GM21423 (cell line): ENCODE results near the gene APBA2.

Source experiments
- ATAC-seq: cut with Tn5 transposase; IDR thresholded peaks from one replicate; pipeline ENCODE4 v1.9.1; 2021; ENCODE audit warnings: mild to moderate bottlenecking, moderate library complexity; ENCODE audit not compliant: unreplicated experiment

APBA2 gene

DNA sequence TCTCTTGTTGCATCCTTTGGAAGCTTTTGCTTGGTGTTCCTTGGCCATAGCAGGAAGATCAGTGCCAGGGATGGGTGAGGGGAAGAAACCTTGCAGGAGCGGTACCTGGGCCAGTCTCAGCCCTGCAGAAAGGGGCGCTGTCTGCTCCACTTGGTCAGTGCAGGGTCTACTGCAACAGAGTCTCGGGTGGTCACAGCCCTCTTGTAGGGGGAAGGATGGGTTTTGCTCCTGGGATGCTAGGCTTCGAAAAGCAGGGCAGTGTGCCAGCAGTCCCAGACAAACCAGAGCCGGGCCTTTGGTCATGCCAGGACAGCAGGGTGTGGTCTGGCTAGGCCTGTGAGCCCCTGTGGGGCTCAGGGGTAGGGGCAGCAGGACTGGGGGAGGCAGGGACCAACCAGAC lies 186.7 kb downstream of the APBA2 start:
- no peak for ATAC-seq

GRCh38 chr15:29074045-29074444 lies 188.3 kb downstream of the APBA2 start:
- ATAC-seq, result no peak

- no peak for ATAC-seq
These were observed 192.8 kb downstream of the APBA2 start for GRCh38 chr15:29078541-29078940.

- no peak for ATAC-seq
These were observed 193.7 kb downstream of the APBA2 start for GRCh38 chr15:29079479-29079878.

GRCh38 chr15:29081781-29082180 lies 196.0 kb downstream of the APBA2 start:
- ATAC-seq, result no peak

GRCh38 chr15:29083161-29083560 lies 197.4 kb downstream of the APBA2 start:
- ATAC-seq, result no peak

DNA sequence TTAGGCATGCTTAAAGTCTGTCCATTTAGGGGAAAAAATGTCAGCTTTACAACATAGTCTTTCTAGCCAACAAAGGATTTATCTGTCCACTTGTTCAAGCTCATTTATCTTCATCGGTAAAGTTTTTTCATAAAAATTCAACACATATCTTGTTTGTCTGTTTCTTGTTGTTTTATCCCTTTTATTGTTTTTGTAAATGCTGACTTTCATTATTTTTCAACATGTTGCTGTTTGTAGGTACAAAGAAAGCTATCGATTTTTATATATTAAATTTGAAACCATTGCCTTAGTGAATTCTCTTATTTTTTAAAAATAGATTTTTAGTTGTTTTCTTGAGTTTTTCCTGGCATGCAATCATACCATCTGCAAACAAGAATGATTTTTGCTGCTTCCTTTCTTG lies 198.1 kb downstream of the APBA2 start:
- no peak for ATAC-seq

DNA sequence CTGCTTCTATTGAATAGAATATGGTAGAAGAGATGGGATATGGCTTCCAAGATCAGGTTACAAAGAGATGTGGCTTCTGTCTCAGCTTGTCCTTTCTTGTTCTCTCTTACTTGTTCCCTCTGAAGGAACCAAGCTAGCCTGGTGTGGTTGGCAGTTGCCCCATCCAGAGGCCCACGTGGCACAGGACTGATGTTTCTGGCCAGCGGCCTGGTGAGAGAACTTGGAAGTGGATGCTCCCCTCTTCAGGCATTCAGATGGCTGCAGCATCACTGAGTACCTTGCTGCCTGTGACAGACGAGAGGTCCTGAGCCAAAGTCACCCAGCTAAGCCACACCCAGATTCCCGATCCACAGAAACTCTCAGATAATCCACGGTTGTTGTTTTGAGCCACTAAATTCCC lies 200.2 kb downstream of the APBA2 start:
- ATAC-seq, result no peak

- ATAC-seq, result no peak
These were observed 201.1 kb downstream of the APBA2 start for GRCh38 chr15:29086891-29087290.

DNA sequence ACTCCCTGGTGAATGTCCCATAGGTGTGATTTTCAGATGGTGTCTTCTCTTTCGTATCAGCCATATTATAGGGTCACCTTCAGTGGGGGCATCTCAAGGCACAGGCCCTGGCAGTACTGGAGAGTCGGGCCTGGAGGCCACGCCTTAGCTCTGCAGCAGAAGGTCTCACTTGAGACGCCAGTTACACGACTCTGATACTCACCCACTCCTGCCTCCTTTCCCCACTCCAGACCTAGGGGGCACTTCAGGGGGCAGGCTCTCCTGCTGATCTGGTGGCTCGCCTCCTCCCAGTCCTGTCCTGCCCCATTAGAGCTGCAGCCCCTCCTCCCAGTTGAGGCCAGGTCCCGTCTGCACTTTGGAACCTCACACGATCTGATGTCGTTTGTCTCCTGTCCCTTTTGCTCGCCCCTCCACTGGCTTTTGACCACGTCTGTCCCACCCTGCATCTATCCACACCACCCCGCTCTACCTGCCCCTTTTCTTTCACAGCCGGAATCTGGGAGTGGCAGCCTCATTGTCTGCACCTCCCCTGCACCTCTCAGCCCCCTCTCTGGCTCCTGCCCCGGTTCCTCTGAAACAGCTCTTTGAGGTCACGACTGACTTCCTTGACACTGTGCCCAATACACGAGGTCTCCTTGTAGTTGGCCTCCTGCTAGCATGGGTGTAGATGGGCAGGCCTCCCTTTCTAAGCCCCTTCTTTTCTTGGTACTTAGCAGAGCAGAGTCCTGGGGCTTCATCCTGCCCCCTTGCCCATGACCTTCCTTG lies 201.9 kb downstream of the APBA2 start:
- no peak for ATAC-seq

- ATAC-seq, result no peak
These were observed 202.9 kb downstream of the APBA2 start for GRCh38 chr15:29088666-29089065.

DNA sequence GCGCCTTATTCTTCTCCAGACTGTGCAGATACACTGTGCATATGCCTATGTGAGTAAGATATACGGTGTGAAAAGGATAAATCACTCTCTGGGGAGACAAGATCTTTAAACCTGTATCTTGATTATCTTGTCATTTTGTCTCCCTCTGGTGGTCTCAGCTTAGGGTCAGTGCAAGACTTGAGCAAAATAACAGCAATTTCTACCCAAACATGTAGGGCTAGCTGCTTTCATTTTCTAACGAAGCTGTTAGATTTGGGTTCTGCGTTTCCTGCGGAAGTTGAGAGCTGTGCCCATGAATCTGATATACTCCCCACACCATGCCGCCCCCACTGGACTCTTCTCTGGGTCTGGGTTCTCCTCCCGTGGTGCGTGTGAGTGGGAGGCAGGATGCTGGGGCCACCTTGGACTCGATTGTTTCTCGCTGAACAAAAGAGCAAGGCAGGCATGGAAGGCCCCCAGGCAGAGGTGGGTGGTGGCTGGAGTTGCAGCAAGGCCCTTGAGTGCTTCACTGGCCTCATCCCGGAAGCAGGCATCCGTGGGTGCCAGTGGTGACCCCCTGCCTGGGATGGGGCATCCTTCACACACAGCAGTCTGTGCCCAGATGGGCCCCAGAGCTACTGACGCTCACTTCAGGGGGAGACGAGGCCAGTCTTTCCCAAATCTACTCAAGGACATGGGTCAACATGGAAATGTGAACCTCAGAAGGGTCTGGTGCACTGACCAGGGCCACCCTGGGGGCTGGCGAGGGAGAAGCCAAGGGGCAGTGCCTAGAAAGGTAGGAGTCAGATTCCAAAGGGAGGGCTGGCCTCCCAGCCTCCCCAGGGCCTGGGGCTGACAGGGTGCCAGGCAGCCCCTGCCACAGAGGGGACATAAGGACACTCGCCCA lies 204.2 kb downstream of the APBA2 start:
- ATAC-seq, result no peak

DNA sequence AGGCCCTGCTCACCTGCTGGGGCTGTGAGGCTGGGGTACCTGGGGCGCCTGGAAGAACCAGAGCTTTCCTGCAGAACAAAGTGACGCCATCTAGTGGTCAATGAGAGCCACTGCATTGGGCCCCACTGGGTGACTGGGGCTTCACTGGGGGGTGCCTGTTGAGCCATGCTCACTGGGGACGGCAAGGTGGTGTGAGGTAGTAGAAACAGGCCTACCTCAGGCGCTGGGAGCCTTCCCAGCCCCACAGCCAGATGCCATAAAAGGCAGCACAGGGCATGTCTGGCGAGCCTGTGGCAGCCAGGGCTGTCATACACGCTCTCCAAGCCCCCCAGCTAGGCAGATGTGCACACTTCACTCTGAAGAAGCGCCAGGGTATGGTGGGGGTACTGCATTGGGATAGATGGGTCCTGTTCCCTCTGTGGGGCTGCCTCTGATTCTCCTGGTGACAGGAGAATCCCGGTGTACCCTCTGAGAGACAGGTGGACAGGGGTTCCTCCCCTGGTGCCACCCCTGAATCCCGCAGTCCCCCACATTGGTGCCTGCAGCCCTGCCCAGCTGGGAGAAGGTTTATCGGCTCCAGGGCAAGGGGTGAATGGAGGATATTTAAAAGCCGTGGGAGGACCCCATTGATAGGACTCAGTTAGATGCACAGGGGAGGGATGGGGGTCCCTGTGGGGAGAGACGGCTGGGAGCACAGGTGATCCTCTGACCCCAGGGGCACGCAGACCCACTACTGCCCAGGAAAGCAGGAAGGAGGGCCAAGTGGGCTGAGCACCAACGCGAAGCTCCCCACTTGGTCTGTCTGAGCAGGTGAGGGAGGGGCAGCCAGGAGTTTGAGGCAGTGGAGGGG lies 205.1 kb downstream of the APBA2 start:
- ATAC-seq, result no peak

DNA sequence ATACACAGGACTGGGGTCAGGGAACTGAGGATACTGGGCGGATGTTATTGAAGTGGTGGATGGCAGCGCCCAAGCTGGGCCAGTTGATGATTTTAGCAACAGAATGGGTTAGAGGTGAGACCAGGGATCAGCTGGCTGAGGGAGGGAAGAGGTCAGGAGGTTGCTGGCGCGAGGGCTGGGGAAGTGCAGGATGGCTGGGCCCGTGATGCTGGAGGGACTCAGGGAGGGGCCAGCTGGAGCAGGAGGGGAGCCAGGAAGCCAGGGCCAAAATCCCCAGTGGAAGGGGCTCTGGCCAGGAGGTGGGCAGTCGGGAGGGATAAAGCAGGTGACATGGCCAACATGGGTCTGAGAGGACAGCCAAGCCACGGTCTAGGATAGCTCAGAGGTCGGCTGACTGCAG lies 205.9 kb downstream of the APBA2 start:
- ATAC-seq, result no peak

DNA sequence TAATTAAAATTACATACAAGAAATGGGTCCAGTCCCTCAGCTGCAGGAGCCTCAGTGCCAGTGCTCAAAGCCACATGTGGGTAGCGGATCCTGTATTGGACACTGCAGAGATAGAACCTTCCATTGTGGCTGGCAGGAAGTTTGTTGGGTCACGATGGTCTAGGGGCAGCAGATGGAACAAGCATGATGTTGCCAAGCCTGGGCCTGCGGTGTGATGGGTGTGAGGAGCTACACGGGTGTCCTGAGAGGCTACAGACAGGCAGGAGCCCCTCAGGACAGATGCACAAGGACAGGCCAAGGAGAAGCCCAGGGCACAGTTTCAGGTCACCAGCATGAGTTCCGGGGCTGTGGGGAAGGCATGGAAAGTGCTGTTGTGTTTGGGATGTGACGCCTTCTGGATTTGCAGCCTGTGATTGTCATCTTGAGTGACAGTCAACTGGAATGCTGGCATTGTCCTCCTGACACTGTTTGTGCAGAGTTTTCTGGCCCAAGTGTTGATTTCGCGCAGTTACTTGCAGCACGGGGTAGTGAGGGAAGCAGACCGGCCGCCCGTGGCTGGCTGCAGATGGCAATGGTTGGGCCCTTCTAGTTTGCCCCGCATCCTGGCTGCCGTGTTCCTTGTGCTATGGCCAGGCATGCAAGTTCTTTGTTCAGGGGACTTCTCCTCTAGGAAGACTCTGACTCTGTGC lies 206.7 kb downstream of the APBA2 start:
- no peak for ATAC-seq

DNA sequence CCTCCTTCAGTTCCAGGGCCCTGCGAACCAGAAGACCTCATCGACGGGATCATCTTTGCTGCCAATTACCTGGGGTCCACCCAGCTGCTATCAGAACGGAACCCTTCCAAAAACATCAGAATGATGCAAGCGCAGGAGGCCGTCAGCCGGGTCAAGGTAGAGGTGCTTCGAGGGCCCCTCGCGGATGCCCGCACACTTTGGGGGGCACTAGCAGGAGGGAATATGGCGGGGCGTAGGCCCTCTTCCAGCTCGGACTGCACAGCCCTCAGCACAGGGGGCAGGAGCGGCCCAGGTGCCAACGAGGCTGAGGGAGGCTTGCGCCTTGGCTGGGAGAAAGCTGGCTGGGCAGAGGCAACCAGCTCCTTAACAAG lies 207.3 kb downstream of the APBA2 start:
- no peak for ATAC-seq

GRCh38 chr15:29093696-29094343 lies 208.0 kb downstream of the APBA2 start:
- no peak for ATAC-seq

- ATAC-seq, result no peak
These were observed 208.9 kb downstream of the APBA2 start for GRCh38 chr15:29094711-29095110.

DNA sequence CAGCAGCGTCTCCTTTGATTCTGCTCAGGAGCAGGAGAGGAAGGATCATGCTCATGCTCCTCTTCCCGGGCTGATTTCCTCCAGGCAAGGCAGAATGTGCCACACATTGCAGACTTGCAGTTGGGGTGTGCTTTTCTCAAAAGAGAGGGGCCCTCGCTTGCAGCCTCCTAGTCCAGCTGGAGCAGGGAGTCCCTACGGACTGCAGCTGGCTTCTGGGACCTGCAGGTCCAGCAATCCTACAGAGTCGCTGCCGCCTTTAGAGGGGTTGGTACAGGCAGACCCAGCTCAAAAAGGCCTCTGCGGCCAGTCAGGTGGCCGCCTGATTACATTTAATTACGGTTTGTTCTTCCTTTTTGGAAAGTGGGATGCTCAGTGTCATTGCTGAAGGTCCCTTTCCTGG lies 210.0 kb downstream of the APBA2 start:
- ATAC-seq, result no peak

DNA sequence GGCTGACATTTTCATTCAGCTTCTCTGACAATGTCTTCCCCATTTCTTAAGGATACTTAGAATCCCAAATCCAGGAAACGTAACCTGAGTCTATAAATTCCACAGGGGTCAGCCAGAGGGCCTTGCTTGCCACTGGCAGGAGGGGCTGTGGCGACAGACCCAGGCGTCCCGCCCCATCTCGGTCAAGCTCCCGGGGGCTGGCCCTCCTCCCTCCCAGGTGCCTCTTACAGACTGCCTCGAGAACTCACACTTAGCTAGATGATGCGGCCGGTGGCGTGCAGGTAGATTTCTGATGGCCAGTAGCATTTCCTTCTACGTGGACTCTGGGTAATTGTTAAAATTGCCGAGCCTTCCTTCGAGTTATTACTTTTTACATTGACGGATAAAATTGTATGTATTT lies 211.4 kb downstream of the APBA2 start:
- no peak for ATAC-seq
